HepG2 (cell line): ENCODE results near the gene MED22. TPM values are rescaled to one million over a fixed set of nuclear protein-coding genes. Genes with fewer than 3 reads are reported as not detected.

Experiments used
- MAFK ChIP-seq, 2 experiments: IDR thresholded peaks in 1 of 2; conservative IDR thresholded peaks in 1 of 2; 2 replicates each; pipeline ENCODE4 v1.6.1; 2011; ENCODE audit warnings: improper control_type of control experiment in 2 of 2, low read length in 2 of 2
- MTA1 ChIP-seq: sonication (generic); formaldehyde crosslinking; IDR thresholded peaks from 2 replicates; pipeline ENCODE4 v1.4.0; 2020; ENCODE audit warnings: missing genetic modification reagents, mild to moderate bottlenecking, borderline replicate concordance
- NPAS2 ChIP-seq: sonication (generic); formaldehyde crosslinking; IDR thresholded peaks from 2 replicates; pipeline ENCODE4 v1.8.0; 2022; ENCODE audit warnings: mild to moderate bottlenecking, missing genetic modification reagents, borderline replicate concordance
- NR2F2 ChIP-seq: IDR thresholded peaks from 2 replicates; pipeline ENCODE4 v1.6.1; 2012; ENCODE audit warnings: low read depth, inconsistent platforms, borderline replicate concordance
- PHF21A ChIP-seq: sonication (generic); formaldehyde crosslinking; IDR thresholded peaks from 2 replicates; pipeline ENCODE4 v1.5.0; 2020; ENCODE audit warnings: mild to moderate bottlenecking, missing genetic modification reagents
- PLRG1 ChIP-seq: fragments of 450-650 bp; conservative IDR thresholded peaks from 2 replicates; pipeline ENCODE4 v1.6.1; 2016
- REPIN1 ChIP-seq: sonication (generic); formaldehyde crosslinking; IDR thresholded peaks from 2 replicates; pipeline ENCODE4 v1.8.0; 2022; ENCODE audit warnings: missing genetic modification reagents, low read depth, mild to moderate bottlenecking, borderline replicate concordance
- YEATS2 ChIP-seq: sonication (generic); formaldehyde crosslinking; IDR thresholded peaks from 2 replicates; pipeline ENCODE4 v1.4.0; 2020; ENCODE audit warnings: missing genetic modification reagents, borderline replicate concordance
- ZNF329 ChIP-seq: sonication (generic); formaldehyde crosslinking; IDR thresholded peaks from 2 replicates; pipeline ENCODE4 v1.9.0; 2021; ENCODE audit warnings: low read depth, mild to moderate bottlenecking, missing genetic modification reagents
- ZNF350 ChIP-seq: sonication (generic); formaldehyde crosslinking; IDR thresholded peaks from 2 replicates; pipeline ENCODE4 v1.4.0; 2020; ENCODE audit warnings: mild to moderate bottlenecking, low read depth, missing genetic modification reagents, borderline replicate concordance
- ZNF678 ChIP-seq: sonication (generic); formaldehyde crosslinking; IDR thresholded peaks from 2 replicates; pipeline ENCODE4 v1.4.0; 2020; ENCODE audit warnings: mild to moderate bottlenecking, missing genetic modification reagents
- ZNF773 ChIP-seq: sonication (generic); formaldehyde crosslinking; IDR thresholded peaks from 2 replicates; pipeline ENCODE4 v1.4.0; 2020; ENCODE audit warnings: missing genetic modification reagents, borderline replicate concordance
- ZNF816 ChIP-seq: sonication (generic); formaldehyde crosslinking; IDR thresholded peaks from 2 replicates; pipeline ENCODE4 v1.8.0; 2022; ENCODE audit warnings: missing genetic modification reagents, mild to moderate bottlenecking, borderline replicate concordance
- polyA plus RNA-seq, 8 experiments: library from polyadenylated mRNA; depleted of rRNA in 3 of 8; stranded (reverse) in 7 of 8; unstranded in 1 of 8; fragments of >200 nt; fragmentation: Illumina TruSeq in 4 of 8; extraction: Trizol in 4 of 8; gene quantifications; 2 replicates each; pipeline versions ENCODE4 v1.2.1 to v1.2.3, GENCODE V29; 2011 to 2016; ENCODE audit warnings: low read depth in 4 of 8, missing spikeins in 1 of 8, mixed read lengths in 1 of 8; ENCODE audit not compliant: insufficient read depth in 1 of 8
- total RNA-seq, 5 experiments: library from RNA; depleted of rRNA; stranded (reverse); fragments of >200 nt; fragmentation: Illumina TruSeq; extraction: Trizol; gene quantifications; 2 replicates each; pipeline ENCODE4 v1.2.3, GENCODE V29; 2016; ENCODE audit warnings: low read depth in 1 of 5
- TF ChIP-seq, protein P1 (sequence below): sonication (generic); formaldehyde crosslinking; conservative IDR thresholded peaks from 2 replicates; pipeline ENCODE4 v1.5.0; 2020; ENCODE audit warnings: missing genetic modification reagents
- TF ChIP-seq, protein P2 (sequence below): sonication (generic); formaldehyde crosslinking; IDR thresholded peaks from 2 replicates; pipeline ENCODE4 v1.5.0; 2020; ENCODE audit warnings: mild to moderate bottlenecking, missing genetic modification reagents, moderate library complexity
- TF ChIP-seq, protein P3 (sequence below), 2 experiments: fragments of 450-650 bp in 1 of 2; sonication (generic) in 1 of 2; formaldehyde crosslinking in 1 of 2; IDR thresholded peaks; 2 replicates each; pipeline versions ENCODE4 v1.6.1 to v1.8.0; 2016 to 2022; ENCODE audit warnings: antibody characterized with exemption in 1 of 2, mild to moderate bottlenecking in 1 of 2, missing genetic modification reagents in 1 of 2
- TF ChIP-seq, protein P4 (sequence below): sonication (generic); formaldehyde crosslinking; IDR thresholded peaks from 2 replicates; pipeline ENCODE4 v1.8.1; 2023; ENCODE audit warnings: mild to moderate bottlenecking, missing genetic modification reagents, borderline replicate concordance

Gene MED22
- total and polyA plus RNA-seq, 2 of the 13 experiments (the other 11 are each of a cell fraction or from before 2014, with no cell fraction given), result 15.8 to 22.1 TPM

DNA sequence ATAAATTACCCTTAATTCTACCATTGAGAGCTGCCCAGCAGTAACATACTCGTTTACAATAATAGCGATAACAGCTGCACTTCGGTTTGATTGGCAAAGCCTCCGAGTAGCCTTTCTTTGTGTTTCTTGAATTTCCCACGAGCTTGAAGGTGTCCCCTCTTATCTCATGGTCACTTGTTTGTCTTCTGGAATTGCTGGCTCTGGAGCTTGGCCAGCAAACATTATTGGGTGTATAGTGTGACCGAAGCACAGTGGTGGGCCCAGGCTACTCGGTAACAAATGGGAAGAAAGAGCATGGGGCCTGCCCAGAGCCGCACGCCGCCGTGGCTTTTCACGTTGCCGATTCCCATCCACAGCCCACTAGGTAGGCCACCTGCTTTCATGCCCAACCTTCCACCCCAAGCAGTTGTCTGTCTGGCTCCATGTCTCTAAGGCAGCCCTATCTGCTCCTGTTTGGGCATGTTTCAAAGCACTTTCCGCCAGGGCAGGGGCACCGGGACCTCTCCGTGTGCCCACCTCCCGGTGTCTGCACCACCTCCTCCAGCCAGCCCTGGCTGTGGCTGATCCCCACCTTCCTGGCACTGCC is 36.9 kb upstream of the MED22 start (continued):
- TF ChIP-seq, protein P1, sequence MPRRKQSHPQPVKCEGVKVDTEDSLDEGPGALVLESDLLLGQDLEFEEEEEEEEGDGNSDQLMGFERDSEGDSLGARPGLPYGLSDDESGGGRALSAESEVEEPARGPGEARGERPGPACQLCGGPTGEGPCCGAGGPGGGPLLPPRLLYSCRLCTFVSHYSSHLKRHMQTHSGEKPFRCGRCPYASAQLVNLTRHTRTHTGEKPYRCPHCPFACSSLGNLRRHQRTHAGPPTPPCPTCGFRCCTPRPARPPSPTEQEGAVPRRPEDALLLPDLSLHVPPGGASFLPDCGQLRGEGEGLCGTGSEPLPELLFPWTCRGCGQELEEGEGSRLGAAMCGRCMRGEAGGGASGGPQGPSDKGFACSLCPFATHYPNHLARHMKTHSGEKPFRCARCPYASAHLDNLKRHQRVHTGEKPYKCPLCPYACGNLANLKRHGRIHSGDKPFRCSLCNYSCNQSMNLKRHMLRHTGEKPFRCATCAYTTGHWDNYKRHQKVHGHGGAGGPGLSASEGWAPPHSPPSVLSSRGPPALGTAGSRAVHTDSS (CRISPR knock-in tag), result no peak
- TF ChIP-seq, protein P2, sequence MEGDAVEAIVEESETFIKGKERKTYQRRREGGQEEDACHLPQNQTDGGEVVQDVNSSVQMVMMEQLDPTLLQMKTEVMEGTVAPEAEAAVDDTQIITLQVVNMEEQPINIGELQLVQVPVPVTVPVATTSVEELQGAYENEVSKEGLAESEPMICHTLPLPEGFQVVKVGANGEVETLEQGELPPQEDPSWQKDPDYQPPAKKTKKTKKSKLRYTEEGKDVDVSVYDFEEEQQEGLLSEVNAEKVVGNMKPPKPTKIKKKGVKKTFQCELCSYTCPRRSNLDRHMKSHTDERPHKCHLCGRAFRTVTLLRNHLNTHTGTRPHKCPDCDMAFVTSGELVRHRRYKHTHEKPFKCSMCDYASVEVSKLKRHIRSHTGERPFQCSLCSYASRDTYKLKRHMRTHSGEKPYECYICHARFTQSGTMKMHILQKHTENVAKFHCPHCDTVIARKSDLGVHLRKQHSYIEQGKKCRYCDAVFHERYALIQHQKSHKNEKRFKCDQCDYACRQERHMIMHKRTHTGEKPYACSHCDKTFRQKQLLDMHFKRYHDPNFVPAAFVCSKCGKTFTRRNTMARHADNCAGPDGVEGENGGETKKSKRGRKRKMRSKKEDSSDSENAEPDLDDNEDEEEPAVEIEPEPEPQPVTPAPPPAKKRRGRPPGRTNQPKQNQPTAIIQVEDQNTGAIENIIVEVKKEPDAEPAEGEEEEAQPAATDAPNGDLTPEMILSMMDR (CRISPR knock-in tag), result no peak
- TF ChIP-seq NR2F2 (no peak), REPIN1 (CRISPR knock-in tag) (no peak), MTA1 (0 out of 2 replicates have a peak, but pooled peaks have one; percentile 29), MAFK (conservative IDR thresholded peaks at IDR 0.05 in 1 of 2, IDR thresholded peaks at IDR 0.05 in 1 of 2; ENCODE audit: low read length in 2 of 2) (no peak), ZNF350 (CRISPR knock-in tag) (no peak), PHF21A (CRISPR knock-in tag) (0 out of 2 replicates have a peak, but pooled peaks have one; percentile 37), NPAS2 (CRISPR knock-in tag) (no peak), YEATS2 (CRISPR knock-in tag) (no peak), ZNF773 (CRISPR knock-in tag) (no peak), ZNF678 (no peak), PLRG1 (no peak), ZNF329 (CRISPR knock-in tag) (no peak), ZNF816 (no peak)
- TF ChIP-seq, protein P3, sequence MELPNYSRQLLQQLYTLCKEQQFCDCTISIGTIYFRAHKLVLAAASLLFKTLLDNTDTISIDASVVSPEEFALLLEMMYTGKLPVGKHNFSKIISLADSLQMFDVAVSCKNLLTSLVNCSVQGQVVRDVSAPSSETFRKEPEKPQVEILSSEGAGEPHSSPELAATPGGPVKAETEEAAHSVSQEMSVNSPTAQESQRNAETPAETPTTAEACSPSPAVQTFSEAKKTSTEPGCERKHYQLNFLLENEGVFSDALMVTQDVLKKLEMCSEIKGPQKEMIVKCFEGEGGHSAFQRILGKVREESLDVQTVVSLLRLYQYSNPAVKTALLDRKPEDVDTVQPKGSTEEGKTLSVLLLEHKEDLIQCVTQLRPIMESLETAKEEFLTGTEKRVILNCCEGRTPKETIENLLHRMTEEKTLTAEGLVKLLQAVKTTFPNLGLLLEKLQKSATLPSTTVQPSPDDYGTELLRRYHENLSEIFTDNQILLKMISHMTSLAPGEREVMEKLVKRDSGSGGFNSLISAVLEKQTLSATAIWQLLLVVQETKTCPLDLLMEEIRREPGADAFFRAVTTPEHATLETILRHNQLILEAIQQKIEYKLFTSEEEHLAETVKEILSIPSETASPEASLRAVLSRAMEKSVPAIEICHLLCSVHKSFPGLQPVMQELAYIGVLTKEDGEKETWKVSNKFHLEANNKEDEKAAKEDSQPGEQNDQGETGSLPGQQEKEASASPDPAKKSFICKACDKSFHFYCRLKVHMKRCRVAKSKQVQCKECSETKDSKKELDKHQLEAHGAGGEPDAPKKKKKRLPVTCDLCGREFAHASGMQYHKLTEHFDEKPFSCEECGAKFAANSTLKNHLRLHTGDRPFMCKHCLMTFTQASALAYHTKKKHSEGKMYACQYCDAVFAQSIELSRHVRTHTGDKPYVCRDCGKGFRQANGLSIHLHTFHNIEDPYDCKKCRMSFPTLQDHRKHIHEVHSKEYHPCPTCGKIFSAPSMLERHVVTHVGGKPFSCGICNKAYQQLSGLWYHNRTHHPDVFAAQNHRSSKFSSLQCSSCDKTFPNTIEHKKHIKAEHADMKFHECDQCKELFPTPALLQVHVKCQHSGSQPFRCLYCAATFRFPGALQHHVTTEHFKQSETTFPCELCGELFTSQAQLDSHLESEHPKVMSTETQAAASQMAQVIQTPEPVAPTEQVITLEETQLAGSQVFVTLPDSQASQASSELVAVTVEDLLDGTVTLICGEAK (IDR thresholded peaks at IDR 0.05), result no peak
- TF ChIP-seq, protein P3 (CRISPR knock-in tag; IDR thresholded peaks at IDR 0.05), result no peak
- TF ChIP-seq, protein P4, sequence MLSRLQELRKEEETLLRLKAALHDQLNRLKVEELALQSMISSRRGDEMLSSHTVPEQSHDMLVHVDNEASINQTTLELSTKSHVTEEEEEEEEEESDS, result no peak
